GM23338 (cell line): ENCODE measurements around the gene RAB1B.

Experiments
- CREB1 ChIP-seq: fragments of 250-450 bp; sonication (Bioruptor Pico); IDR thresholded peaks from 2 replicates; pipeline ENCODE4 v1.5.0; 2020; ENCODE audit warnings: low read depth, mild to moderate bottlenecking, moderate library complexity
- CTCF ChIP-seq, 2 experiments: fragments of 200-600 bp in 1 of 2; sonication (generic) in 1 of 2; conservative IDR thresholded peaks; 2 replicates each; pipeline versions ENCODE4 v1.5.1 to v1.6.1; 2016 to 2017; ENCODE audit warnings: antibody characterized with exemption in 2 of 2, low read depth in 2 of 2, mild to moderate bottlenecking in 2 of 2, moderate library complexity in 1 of 2
- EZH2 ChIP-seq: fragments of 200-600 bp; sonication (generic); IDR thresholded peaks from one replicate; pipeline ENCODE4 v1.8.0; 2017; ENCODE audit warnings: antibody characterized with exemption, mild to moderate bottlenecking, low read depth; ENCODE audit not compliant: unreplicated experiment
- EZH2phosphoT487 ChIP-seq: fragments of 200-600 bp; sonication (generic); IDR thresholded peaks from one replicate; pipeline ENCODE4 v1.8.1; 2018; ENCODE audit warnings: antibody characterized with exemption; ENCODE audit not compliant: unreplicated experiment
- JUNB ChIP-seq: IDR thresholded peaks from one replicate; pipeline ENCODE4 v1.6.1; 2016; ENCODE audit warnings: antibody characterized with exemption; ENCODE audit not compliant: unreplicated experiment
- NANOG ChIP-seq: IDR thresholded peaks from 2 replicates; pipeline ENCODE4 v1.6.1; 2016; ENCODE audit warnings: antibody characterized with exemption, borderline replicate concordance
- POLR2AphosphoS5 ChIP-seq: IDR thresholded peaks from 2 replicates; pipeline ENCODE4 v1.6.1; 2016; ENCODE audit warnings: antibody characterized with exemption, low read depth
- ZNF462 ChIP-seq: fragments of 250-450 bp; sonication (Bioruptor Pico); IDR thresholded peaks from 2 replicates; pipeline ENCODE4 v1.5.0; 2020; ENCODE audit warnings: mild to moderate bottlenecking, moderate library complexity
- TF ChIP-seq, protein P1 (sequence below): IDR thresholded peaks from one replicate; pipeline ENCODE4 v1.6.1; 2018; ENCODE audit warnings: antibody characterized with exemption; ENCODE audit not compliant: unreplicated experiment

DNA sequence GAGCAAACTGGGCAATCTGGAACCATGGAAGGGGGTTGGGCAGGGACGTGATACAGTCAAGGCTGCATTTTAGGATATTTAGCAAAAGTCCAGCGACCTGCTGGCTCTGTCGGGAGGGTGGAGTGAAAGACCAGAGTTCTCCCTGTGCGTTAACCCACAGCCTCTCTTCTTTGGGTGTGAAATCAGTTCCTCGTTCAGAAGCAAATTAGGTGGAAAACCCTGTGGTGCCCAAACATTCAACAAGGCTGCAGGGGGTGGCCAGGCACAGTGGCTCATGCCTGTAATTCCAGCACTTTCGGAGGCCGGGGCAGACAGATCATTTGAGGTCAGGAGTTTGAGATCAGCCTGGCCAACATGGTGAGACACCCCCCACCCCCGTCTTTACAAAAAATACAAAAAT lies 29.2 kb downstream of the RAB1B start:
- no peak for TF ChIP-seq CTCF (conservative IDR thresholded peaks at IDR 0.05; ENCODE audit: low read depth in 2 of 2)
- TF ChIP-seq, protein P1, sequence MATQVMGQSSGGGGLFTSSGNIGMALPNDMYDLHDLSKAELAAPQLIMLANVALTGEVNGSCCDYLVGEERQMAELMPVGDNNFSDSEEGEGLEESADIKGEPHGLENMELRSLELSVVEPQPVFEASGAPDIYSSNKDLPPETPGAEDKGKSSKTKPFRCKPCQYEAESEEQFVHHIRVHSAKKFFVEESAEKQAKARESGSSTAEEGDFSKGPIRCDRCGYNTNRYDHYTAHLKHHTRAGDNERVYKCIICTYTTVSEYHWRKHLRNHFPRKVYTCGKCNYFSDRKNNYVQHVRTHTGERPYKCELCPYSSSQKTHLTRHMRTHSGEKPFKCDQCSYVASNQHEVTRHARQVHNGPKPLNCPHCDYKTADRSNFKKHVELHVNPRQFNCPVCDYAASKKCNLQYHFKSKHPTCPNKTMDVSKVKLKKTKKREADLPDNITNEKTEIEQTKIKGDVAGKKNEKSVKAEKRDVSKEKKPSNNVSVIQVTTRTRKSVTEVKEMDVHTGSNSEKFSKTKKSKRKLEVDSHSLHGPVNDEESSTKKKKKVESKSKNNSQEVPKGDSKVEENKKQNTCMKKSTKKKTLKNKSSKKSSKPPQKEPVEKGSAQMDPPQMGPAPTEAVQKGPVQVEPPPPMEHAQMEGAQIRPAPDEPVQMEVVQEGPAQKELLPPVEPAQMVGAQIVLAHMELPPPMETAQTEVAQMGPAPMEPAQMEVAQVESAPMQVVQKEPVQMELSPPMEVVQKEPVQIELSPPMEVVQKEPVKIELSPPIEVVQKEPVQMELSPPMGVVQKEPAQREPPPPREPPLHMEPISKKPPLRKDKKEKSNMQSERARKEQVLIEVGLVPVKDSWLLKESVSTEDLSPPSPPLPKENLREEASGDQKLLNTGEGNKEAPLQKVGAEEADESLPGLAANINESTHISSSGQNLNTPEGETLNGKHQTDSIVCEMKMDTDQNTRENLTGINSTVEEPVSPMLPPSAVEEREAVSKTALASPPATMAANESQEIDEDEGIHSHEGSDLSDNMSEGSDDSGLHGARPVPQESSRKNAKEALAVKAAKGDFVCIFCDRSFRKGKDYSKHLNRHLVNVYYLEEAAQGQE: no peak
- TF ChIP-seq EZH2: no peak
- TF ChIP-seq POLR2AphosphoS5: no peak
- no peak for TF ChIP-seq NANOG
- no peak for TF ChIP-seq CREB1 (CRISPR knock-in tag)
- TF ChIP-seq JUNB: no peak
- TF ChIP-seq EZH2phosphoT487: no peak
- no peak for TF ChIP-seq ZNF462 (CRISPR knock-in tag)
